Nephron (organoid): ENCODE measurements around the gene LRTM2.

Source experiments
- H3K27ac Mint-ChIP-seq, 3 experiments: 2 replicates each; pipeline ENCODE4 v1.8.0; 2020; ENCODE audit warnings: mixed read lengths in 3 of 3, mild to moderate bottlenecking in 2 of 3, moderate library complexity in 1 of 3
- H3K27me3 Mint-ChIP-seq: 2 replicates; pipeline ENCODE4 v1.8.0; 2021; ENCODE audit warnings: low read depth, mild to moderate bottlenecking, moderate library complexity, mixed read lengths
- H3K36me3 Mint-ChIP-seq: 2 replicates; pipeline ENCODE4 v1.8.0; 2020; ENCODE audit warnings: low read depth, mixed read lengths
- H3K4me1 Mint-ChIP-seq: 2 replicates; pipeline ENCODE4 v1.8.0; 2020; ENCODE audit warnings: mixed read lengths
- H3K4me3 Mint-ChIP-seq, 3 experiments: 2 replicates each; pipeline ENCODE4 v1.8.0; 2020; ENCODE audit warnings: mild to moderate bottlenecking in 3 of 3, mixed read lengths in 3 of 3, moderate library complexity in 2 of 3
- H3K9me3 Mint-ChIP-seq: 2 replicates; pipeline ENCODE4 v1.8.0; 2020; ENCODE audit warnings: mixed read lengths
- CTCF ChIP-seq, 3 experiments: fragments of 200-600 bp; sonication (generic); IDR thresholded peaks; one replicate each; pipeline ENCODE4 v1.5.0; 2021; ENCODE audit warnings: antibody characterized with exemption in 3 of 3; ENCODE audit not compliant: unreplicated experiment in 3 of 3

LRTM2 gene

GRCh38 chr12:1873531-1874510 lies 53.5 kb downstream of the LRTM2 start:
- H3K27me3 Mint-ChIP-seq = peaks cover 28% of the 10 kb centered on the region
- no peak overlapping the region for H3K27ac Mint-ChIP-seq
- H3K4me3 Mint-ChIP-seq = no peak overlapping the region
- TF ChIP-seq CTCF (IDR thresholded peaks at IDR 0.05; ENCODE audit: unreplicated experiment in 3 of 3) = no peak
- no peaks in the 10 kb centered on the region for H3K36me3 Mint-ChIP-seq
- H3K9me3 Mint-ChIP-seq = peaks cover 11% of the 10 kb centered on the region
- no peaks in the 10 kb centered on the region for H3K4me1 Mint-ChIP-seq

- Mint-ChIP-seq H3K9me3 (peaks cover 5% of the 10 kb centered on the region), H3K27ac (no peak overlapping the region), H3K4me3 (no peak overlapping the region), H3K4me1 (no peaks in the 10 kb centered on the region), H3K36me3 (no peaks in the 10 kb centered on the region), H3K27me3 (peaks cover 28% of the 10 kb centered on the region)
- no peak for TF ChIP-seq CTCF (IDR thresholded peaks at IDR 0.05; ENCODE audit: unreplicated experiment in 3 of 3)
Measured at GRCh38 chr12:1875608-1876007, 55.2 kb downstream of the LRTM2 start.

DNA sequence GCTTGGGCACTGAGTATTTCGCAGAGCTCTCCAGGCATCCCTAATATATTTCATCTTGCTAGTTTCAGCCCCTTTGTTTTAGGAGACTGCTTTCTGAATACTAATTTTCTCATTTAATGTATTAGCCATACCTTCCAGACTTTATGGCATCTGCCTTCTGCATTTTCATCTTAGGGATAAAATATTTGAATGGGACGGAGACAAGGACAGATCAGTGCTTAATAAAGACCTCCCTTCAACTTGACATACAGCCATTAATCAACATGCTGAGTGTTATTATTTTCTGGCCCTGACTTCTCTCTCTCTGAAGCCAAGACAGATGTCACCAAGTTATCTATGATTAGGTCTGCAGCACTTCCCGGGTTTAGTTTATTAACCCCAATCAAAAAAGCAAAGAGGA lies 55.7 kb downstream of the LRTM2 start:
- no peaks in the 10 kb centered on the region for H3K36me3 Mint-ChIP-seq
- peaks cover 4% of the 10 kb centered on the region for H3K9me3 Mint-ChIP-seq
- TF ChIP-seq CTCF (IDR thresholded peaks at IDR 0.05; ENCODE audit: unreplicated experiment in 3 of 3) = no peak
- H3K27ac Mint-ChIP-seq = no peak overlapping the region
- H3K4me3 Mint-ChIP-seq = no peak overlapping the region
- H3K27me3 Mint-ChIP-seq = peaks cover 24% of the 10 kb centered on the region
- H3K4me1 Mint-ChIP-seq = no peaks in the 10 kb centered on the region

DNA sequence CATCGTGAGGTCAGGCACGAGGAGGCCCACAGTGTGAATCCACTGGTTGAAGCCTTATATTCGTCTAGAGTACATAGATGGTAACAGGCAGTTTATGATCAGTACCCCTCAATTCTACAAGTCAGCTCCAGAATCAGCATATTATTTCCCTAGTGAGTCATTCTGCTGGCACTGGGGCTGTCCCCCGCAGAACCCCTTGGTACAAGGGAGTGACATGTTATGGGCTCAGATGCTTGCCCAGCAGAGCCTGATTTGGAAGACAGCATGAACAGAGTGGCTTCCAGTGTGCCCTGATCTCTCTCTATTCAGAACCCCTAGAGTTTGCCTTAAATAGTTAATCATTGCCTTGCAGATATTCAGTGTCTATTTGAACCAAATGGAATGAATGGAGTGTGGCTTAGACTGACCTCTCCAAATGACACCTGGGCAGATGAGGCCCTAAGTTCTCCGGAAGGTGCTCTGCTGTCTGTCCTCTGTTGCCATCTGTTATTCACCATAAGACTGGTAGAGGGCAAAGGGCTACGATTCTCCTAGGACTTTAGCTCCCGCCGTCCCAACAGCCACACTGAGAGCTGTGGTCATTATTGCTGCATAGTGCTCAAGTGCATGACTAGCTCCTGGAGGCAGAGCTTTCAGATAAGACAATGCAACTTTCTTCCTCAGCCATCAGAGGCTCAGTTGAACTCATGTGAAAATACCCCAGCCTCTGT lies 57.0 kb downstream of the LRTM2 start:
- no peaks in the 10 kb centered on the region for H3K4me1 Mint-ChIP-seq
- no peak overlapping the region for H3K4me3 Mint-ChIP-seq
- peaks cover 16% of the 10 kb centered on the region for H3K27me3 Mint-ChIP-seq
- no peak overlapping the region for H3K27ac Mint-ChIP-seq
- TF ChIP-seq CTCF (IDR thresholded peaks at IDR 0.05; ENCODE audit: unreplicated experiment in 3 of 3) = no peak
- no peaks in the 10 kb centered on the region for H3K36me3 Mint-ChIP-seq
- no peaks in the 10 kb centered on the region for H3K9me3 Mint-ChIP-seq

- no peak overlapping the region for H3K4me3 Mint-ChIP-seq
- H3K27ac Mint-ChIP-seq = no peak overlapping the region
- no peaks in the 10 kb centered on the region for H3K4me1 Mint-ChIP-seq
- no peaks in the 10 kb centered on the region for H3K36me3 Mint-ChIP-seq
- peaks cover 14% of the 10 kb centered on the region for H3K27me3 Mint-ChIP-seq
- no peaks in the 10 kb centered on the region for H3K9me3 Mint-ChIP-seq
- TF ChIP-seq CTCF (IDR thresholded peaks at IDR 0.05; ENCODE audit: unreplicated experiment in 3 of 3) = no peak
Measured at GRCh38 chr12:1878214-1878613, 57.8 kb downstream of the LRTM2 start.
